Liver (tissue), 9 donors: ENCODE data around the gene SHLD3. TPM values are rescaled to one million over a fixed set of nuclear protein-coding genes. Genes with fewer than 3 reads are reported as not detected.

ENCODE experiments used
- DNase-seq: peaks from one replicate; pipeline ENCODE4 v3.0.0-alpha.2; 2017; ENCODE audit warnings: low spot score
- H3K27ac ChIP-seq, 2 donors: one replicate each; pipeline ENCODE4 v1.7.0; 2013; ENCODE audit warnings: inconsistent platforms in 2 of 2, low read length in 2 of 2, control low read depth in 1 of 2, low read depth in 1 of 2, mild to moderate bottlenecking in 1 of 2
- H3K27me3 ChIP-seq, 4 donors: one replicate each; pipeline versions ENCODE4 v1.6.1 to v1.7.0; 2013; ENCODE audit warnings: low read length in 3 of 4, inconsistent platforms in 1 of 4, mild to moderate bottlenecking in 1 of 4, moderate library complexity in 1 of 4; ENCODE audit not compliant: control insufficient read depth in 4 of 4, insufficient read depth in 4 of 4
- H3K36me3 ChIP-seq, 4 donors: one replicate each; pipeline versions ENCODE4 v1.6.1 to v1.7.0; 2013; ENCODE audit warnings: low read length in 3 of 4, mild to moderate bottlenecking in 3 of 4, low read depth in 1 of 4, moderate library complexity in 1 of 4; ENCODE audit not compliant: control insufficient read depth in 4 of 4, insufficient read depth in 3 of 4
- H3K4me1 ChIP-seq, 4 donors: one replicate each; pipeline versions ENCODE4 v1.6.1 to v1.7.0; 2013; ENCODE audit warnings: low read length in 3 of 4, mild to moderate bottlenecking in 3 of 4, moderate library complexity in 1 of 4; ENCODE audit not compliant: control insufficient read depth in 4 of 4, insufficient read depth in 4 of 4
- H3K4me3 ChIP-seq, 3 donors: one replicate each; pipeline versions ENCODE4 v1.6.1 to v1.7.0; 2013; ENCODE audit warnings: low read length in 3 of 3, control low read depth in 1 of 3, low read depth in 1 of 3, mild to moderate bottlenecking in 1 of 3
- H3K9ac ChIP-seq, 2 donors: one replicate each; pipeline ENCODE4 v1.7.0; 2013; ENCODE audit warnings: low read length in 2 of 2, mild to moderate bottlenecking in 2 of 2, moderate library complexity in 2 of 2, control low read depth in 1 of 2, low read depth in 1 of 2
- H3K9me3 ChIP-seq, 4 donors: one replicate each; pipeline versions ENCODE4 v1.6.1 to v1.7.0; 2013; ENCODE audit warnings: low read length in 3 of 4; ENCODE audit not compliant: control insufficient read depth in 4 of 4
- EGR1 ChIP-seq, 2 donors: IDR thresholded peaks; 2 replicates each; pipeline ENCODE4 v1.6.1; 2016 to 2018; ENCODE audit warnings: antibody characterized with exemption in 2 of 2, low read depth in 2 of 2
- FOXA1 ChIP-seq: IDR thresholded peaks from 2 replicates; pipeline ENCODE4 v1.6.1; 2016; ENCODE audit warnings: antibody characterized with exemption
- GABPA ChIP-seq, 2 donors: IDR thresholded peaks in 1 of 2; conservative IDR thresholded peaks in 1 of 2; 2 replicates each; pipeline ENCODE4 v1.6.1; 2016; ENCODE audit warnings: antibody characterized with exemption in 2 of 2, mild to moderate bottlenecking in 1 of 2, moderate library complexity in 1 of 2
- HNF4G ChIP-seq: IDR thresholded peaks from 2 replicates; pipeline ENCODE4 v1.6.1; 2016; ENCODE audit warnings: antibody characterized with exemption
- NR2F2 ChIP-seq: IDR thresholded peaks from 2 replicates; pipeline ENCODE4 v1.6.1; 2016; ENCODE audit warnings: antibody characterized with exemption
- RAD21 ChIP-seq, 2 donors: IDR thresholded peaks; 2 replicates each; pipeline ENCODE4 v1.6.1; 2016; ENCODE audit warnings: antibody characterized with exemption in 2 of 2, mild to moderate bottlenecking in 2 of 2
- RXRA ChIP-seq, 2 donors: IDR thresholded peaks; 2 replicates each; pipeline ENCODE4 v1.6.1; 2017 to 2018; ENCODE audit warnings: antibody characterized with exemption in 2 of 2, mild to moderate bottlenecking in 1 of 2
- SP1 ChIP-seq: IDR thresholded peaks from 2 replicates; pipeline ENCODE4 v1.6.1; 2018; ENCODE audit warnings: antibody characterized with exemption, mild to moderate bottlenecking
- YY1 ChIP-seq: IDR thresholded peaks from 2 replicates; pipeline ENCODE4 v1.6.1; 2016; ENCODE audit warnings: antibody characterized with exemption, mild to moderate bottlenecking
- WGBS: extraction: QIAGEN DNeasy Blood & Tissue Kit; methylation state at CpG from one replicate; pipeline ENCODE4 v1.1.7; 2013; 5-methylcytosine and 5-hydroxymethylcytosine counted together
- polyA plus RNA-seq, 2 donors: library from polyadenylated mRNA; stranded (reverse) in 1 of 2; unstranded in 1 of 2; fragments of 200-250 nt in 1 of 2; fragments of >200 nt in 1 of 2; fragmentation: Nextera tagmentation in 1 of 2; extraction: Ambion mirVana in 1 of 2; gene quantifications; one replicate each; pipeline versions ENCODE4 v1.2.1 to v1.2.3, GENCODE V29; 2013 to 2015
- total RNA-seq, 2 donors: library from RNA; depleted of rRNA; stranded (reverse); fragments of >200 nt; gene quantifications; one replicate each; pipeline ENCODE4 v1.2.3, GENCODE V29; 2014
- TF ChIP-seq, protein P1 (sequence below): IDR thresholded peaks from 2 replicates; pipeline ENCODE4 v1.6.1; 2016; ENCODE audit warnings: antibody characterized with exemption, mild to moderate bottlenecking
- TF ChIP-seq, protein P2 (sequence below): fragments of 150-350 bp; IDR thresholded peaks from 2 replicates; pipeline ENCODE4 v1.5.1; 2017; ENCODE audit warnings: improper control_type of control experiment, low read depth, low read length; ENCODE audit not compliant: missing input control
- TF ChIP-seq, protein P3 (sequence below): IDR thresholded peaks from 2 replicates; pipeline ENCODE4 v1.6.1; 2016; ENCODE audit warnings: antibody characterized with exemption
- donor health status: healthy.
- donor health status: healthy.
- donor health status: healthy.
- donor health status: healthy.
- donor health status: healthy.

SHLD3 gene
- total and polyA plus RNA-seq, 4 donors = 1.0 to 2.5 (median 1.8) TPM

DNA sequence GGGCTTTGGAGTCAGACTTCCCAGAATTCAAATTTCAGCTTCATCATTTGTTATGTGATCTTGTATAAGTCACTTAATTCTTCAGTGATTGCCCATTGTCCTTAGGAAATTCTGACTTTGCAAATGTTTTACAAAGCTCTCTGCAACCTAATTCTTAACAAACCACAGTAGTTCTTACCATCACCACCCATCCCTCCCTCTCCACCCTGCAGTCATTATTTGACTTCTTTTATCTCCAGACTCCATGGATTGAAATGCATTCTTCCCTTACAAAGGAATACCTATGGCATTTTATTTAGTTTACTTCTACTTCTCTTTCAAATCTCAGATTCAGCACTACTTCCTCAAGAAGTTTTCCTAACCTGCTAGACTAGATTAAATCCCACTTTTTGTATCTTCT is 23.1 kb downstream of the SHLD3 start:
- DNase-seq = no peak
- H3K4me1 ChIP-seq = no peaks in the 10 kb centered on the region
- no peak overlapping the region for H3K9ac ChIP-seq
- H3K36me3 ChIP-seq = peaks cover 0 to 10% (median 3%) of the 10 kb centered on the region in 4 donors
- no peak overlapping the region for H3K27ac ChIP-seq
- TF ChIP-seq SP1 (no peak), EGR1 (IDR thresholded peaks at IDR 0.05; ENCODE audit: low read depth in 2 of 2) (no peak), RAD21 (IDR thresholded peaks at IDR 0.05) (no peak), HNF4G (no peak), RXRA (IDR thresholded peaks at IDR 0.05) (no peak), YY1 (no peak), FOXA1 (no peak), GABPA (IDR thresholded peaks at IDR 0.05 in 1 of 2, conservative IDR thresholded peaks at IDR 0.05 in 1 of 2) (no peak), NR2F2 (no peak)
- TF ChIP-seq, protein P1, sequence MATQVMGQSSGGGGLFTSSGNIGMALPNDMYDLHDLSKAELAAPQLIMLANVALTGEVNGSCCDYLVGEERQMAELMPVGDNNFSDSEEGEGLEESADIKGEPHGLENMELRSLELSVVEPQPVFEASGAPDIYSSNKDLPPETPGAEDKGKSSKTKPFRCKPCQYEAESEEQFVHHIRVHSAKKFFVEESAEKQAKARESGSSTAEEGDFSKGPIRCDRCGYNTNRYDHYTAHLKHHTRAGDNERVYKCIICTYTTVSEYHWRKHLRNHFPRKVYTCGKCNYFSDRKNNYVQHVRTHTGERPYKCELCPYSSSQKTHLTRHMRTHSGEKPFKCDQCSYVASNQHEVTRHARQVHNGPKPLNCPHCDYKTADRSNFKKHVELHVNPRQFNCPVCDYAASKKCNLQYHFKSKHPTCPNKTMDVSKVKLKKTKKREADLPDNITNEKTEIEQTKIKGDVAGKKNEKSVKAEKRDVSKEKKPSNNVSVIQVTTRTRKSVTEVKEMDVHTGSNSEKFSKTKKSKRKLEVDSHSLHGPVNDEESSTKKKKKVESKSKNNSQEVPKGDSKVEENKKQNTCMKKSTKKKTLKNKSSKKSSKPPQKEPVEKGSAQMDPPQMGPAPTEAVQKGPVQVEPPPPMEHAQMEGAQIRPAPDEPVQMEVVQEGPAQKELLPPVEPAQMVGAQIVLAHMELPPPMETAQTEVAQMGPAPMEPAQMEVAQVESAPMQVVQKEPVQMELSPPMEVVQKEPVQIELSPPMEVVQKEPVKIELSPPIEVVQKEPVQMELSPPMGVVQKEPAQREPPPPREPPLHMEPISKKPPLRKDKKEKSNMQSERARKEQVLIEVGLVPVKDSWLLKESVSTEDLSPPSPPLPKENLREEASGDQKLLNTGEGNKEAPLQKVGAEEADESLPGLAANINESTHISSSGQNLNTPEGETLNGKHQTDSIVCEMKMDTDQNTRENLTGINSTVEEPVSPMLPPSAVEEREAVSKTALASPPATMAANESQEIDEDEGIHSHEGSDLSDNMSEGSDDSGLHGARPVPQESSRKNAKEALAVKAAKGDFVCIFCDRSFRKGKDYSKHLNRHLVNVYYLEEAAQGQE = no peak
- TF ChIP-seq, protein P2, sequence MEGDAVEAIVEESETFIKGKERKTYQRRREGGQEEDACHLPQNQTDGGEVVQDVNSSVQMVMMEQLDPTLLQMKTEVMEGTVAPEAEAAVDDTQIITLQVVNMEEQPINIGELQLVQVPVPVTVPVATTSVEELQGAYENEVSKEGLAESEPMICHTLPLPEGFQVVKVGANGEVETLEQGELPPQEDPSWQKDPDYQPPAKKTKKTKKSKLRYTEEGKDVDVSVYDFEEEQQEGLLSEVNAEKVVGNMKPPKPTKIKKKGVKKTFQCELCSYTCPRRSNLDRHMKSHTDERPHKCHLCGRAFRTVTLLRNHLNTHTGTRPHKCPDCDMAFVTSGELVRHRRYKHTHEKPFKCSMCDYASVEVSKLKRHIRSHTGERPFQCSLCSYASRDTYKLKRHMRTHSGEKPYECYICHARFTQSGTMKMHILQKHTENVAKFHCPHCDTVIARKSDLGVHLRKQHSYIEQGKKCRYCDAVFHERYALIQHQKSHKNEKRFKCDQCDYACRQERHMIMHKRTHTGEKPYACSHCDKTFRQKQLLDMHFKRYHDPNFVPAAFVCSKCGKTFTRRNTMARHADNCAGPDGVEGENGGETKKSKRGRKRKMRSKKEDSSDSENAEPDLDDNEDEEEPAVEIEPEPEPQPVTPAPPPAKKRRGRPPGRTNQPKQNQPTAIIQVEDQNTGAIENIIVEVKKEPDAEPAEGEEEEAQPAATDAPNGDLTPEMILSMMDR = no peak
- TF ChIP-seq, protein P3, sequence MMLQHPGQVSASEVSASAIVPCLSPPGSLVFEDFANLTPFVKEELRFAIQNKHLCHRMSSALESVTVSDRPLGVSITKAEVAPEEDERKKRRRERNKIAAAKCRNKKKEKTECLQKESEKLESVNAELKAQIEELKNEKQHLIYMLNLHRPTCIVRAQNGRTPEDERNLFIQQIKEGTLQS = no peak
- H3K27me3 ChIP-seq = no peaks in the 10 kb centered on the region
- no peaks in the 10 kb centered on the region for H3K9me3 ChIP-seq
- H3K4me3 ChIP-seq = no peak overlapping the region

DNA sequence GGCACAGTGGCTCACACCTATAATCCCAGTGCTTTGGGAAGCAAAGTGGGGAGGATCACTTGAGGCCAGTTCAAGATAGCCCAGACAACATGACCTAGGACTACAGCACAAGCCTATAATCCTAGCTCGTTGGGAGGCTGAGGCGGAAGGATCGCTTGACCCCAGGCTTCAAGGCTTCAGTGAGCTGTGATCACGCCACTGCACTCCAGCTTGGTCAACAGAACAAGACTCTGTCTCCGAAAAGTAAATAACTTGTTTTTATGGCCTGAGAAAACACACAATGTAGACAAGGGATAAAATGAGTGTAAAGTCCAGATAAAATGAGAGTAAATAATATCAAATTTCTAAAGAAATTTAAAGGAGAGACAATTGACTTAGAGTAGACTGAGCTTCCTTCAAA is 26.3 kb downstream of the SHLD3 start:
- no peak overlapping the region for H3K4me3 ChIP-seq
- no peak for TF ChIP-seq SP1
- TF ChIP-seq, protein P2 = no peak
- 71% methylated on average over 5 of the region's 5 CpGs for WGBS
- no peaks in the 10 kb centered on the region for H3K9me3 ChIP-seq
- no peak overlapping the region for H3K9ac ChIP-seq
- H3K36me3 ChIP-seq = peaks cover 0 to 12% (median 4%) of the 10 kb centered on the region in 4 donors
- no peaks in the 10 kb centered on the region for H3K4me1 ChIP-seq
- no peak for DNase-seq
- H3K27ac ChIP-seq = no peak overlapping the region
- no peaks in the 10 kb centered on the region for H3K27me3 ChIP-seq
